ENCODE data around the gene INSIG1.

INSIG1 gene

DNA sequence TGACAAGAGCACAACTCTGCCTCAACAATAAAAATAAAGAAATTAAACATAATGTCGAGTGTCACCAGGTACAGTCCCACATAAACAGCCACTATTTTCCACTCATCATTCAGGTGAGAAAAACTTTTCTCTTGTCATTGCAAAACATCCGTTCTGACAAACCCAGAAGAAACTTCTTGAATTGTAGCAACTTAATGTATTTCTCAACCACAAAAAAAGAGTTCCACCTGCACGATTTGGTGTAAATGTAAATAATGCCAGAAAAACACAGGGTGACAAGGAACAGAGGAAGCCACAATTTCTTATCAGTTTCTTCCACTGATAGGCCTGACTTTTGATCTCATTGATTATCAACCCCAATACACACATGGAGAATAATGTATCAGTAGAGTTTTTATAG is 26.8 kb upstream of the INSIG1 start:
- WGBS (ENCODE audit: extremely low coverage, insufficient coverage, low lambda C conversion rate), result no CpG with 5 or more reads among the region's 3 CpGs

GRCh38 chr7:155274633-155275355 is 22.9 kb upstream of the INSIG1 start:
- no peak for DNase-seq
- Histone ChIP-seq H2AK5ac (ENCODE audit: low read length) (no peak overlapping the region), H2BK15ac (replicated peaks; ENCODE audit: low read depth) (no peak overlapping the region)

More for the DNA sequence above, 26.8 kb upstream of the INSIG1 start:
- Histone ChIP-seq H4K5ac (ENCODE audit: low read length) (no peak overlapping the region), H2BK120ac (ENCODE audit: low read depth, low read length) (no peak overlapping the region), H3K4me2 (ENCODE audit: low read length) (no peak overlapping the region), H3K4me1 (ENCODE audit: control insufficient read depth, low read depth, low read length) (no peaks in the 10 kb centered on the region), H3K4ac (ENCODE audit: low read depth, low read length) (no peak overlapping the region), H2AK5ac (ENCODE audit: low read length) (no peak overlapping the region), H3K56ac (ENCODE audit: low read length) (no peak overlapping the region), H3K9ac (ENCODE audit: low read length) (no peak overlapping the region), H4K8ac (ENCODE audit: low read depth, low read length) (no peak overlapping the region), H2BK5ac (ENCODE audit: low read length) (no peak overlapping the region), H3K36me3 (ENCODE audit: control insufficient read depth, insufficient read depth, low read length) (no peaks in the 10 kb centered on the region), H3K79me1 (ENCODE audit: low read length) (no peaks in the 10 kb centered on the region), H3K4me3 (ENCODE audit: low read length) (no peak overlapping the region), H3K18ac (ENCODE audit: low read length) (no peak overlapping the region), H3K79me2 (ENCODE audit: control insufficient read depth, insufficient read depth, low read length) (no peaks in the 10 kb centered on the region), H2BK15ac (replicated peaks; ENCODE audit: low read depth) (no peak overlapping the region), H3K27ac (ENCODE audit: low read depth, low read length) (no peak overlapping the region), H3K23ac (ENCODE audit: low read length) (no peak overlapping the region), H3K27me3 (ENCODE audit: insufficient read depth, low read length, poor library complexity) (no peaks in the 10 kb centered on the region)
- no peak for DNase-seq

DNA sequence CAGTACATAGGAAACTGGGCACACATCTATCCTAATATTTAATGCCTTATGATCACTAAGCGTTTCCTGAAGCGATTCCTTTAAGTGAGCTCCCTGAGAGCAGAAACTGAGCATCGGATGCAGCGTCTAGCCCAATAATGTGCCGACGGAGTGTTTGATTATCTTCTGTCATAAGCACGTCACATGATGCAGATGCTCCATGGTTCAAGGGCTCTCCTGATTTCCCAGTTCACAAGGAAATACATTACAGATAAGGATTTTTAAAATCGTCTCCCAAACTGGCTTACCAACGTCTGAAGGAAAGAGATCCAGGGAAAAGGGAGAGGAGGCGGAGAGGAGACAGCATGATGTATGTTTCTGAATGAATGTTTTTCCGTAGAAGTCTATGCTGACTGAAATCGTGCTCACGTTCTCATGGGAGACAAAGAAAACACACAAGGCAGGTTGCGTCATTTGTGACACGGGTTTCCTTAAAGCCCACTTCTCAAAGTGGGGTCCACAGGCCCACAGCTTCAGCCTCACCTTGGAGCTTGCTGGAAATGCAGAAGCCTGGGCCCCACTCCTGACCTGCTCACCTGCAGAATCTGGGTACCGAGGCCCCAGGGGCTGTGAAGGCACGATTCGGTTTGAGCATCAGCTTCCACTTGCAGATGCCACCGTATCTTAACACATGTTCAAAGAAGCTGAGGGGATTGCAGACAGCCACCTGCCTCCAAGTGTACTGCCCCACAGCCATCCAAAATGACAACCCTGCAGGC is 21.5 kb upstream of the INSIG1 start:
- H4K5ac ChIP-seq (ENCODE audit: low read length), result no peak overlapping the region
- no peaks in the 10 kb centered on the region for H3K27me3 ChIP-seq (ENCODE audit: insufficient read depth, low read length, poor library complexity)
- no peak overlapping the region for H3K4me2 ChIP-seq (ENCODE audit: low read length)
- H4K8ac ChIP-seq (ENCODE audit: low read depth, low read length), result no peak overlapping the region
- H3K9ac ChIP-seq (ENCODE audit: low read length), result no peak overlapping the region
- H2AK5ac ChIP-seq (ENCODE audit: low read length), result no peak overlapping the region
- H3K79me2 ChIP-seq (ENCODE audit: control insufficient read depth, insufficient read depth, low read length), result no peaks in the 10 kb centered on the region
- no peak overlapping the region for H3K27ac ChIP-seq (ENCODE audit: low read depth, low read length)
- H3K56ac ChIP-seq (ENCODE audit: low read length), result no peak overlapping the region
- H2BK15ac ChIP-seq (replicated peaks; ENCODE audit: low read depth), result no peak overlapping the region
- H3K4me3 ChIP-seq (ENCODE audit: low read length), result no peak overlapping the region
- H3K4ac ChIP-seq (ENCODE audit: low read depth, low read length), result no peak overlapping the region
- no peak overlapping the region for H3K18ac ChIP-seq (ENCODE audit: low read length)
- WGBS (ENCODE audit: extremely low coverage, insufficient coverage, low lambda C conversion rate), result no CpG with 5 or more reads among the region's 19 CpGs
- H2BK120ac ChIP-seq (ENCODE audit: low read depth, low read length), result no peak overlapping the region
- H2BK5ac ChIP-seq (ENCODE audit: low read length), result no peak overlapping the region
- H3K23ac ChIP-seq (ENCODE audit: low read length), result no peak overlapping the region
- DNase-seq, result no peak
- H3K4me1 ChIP-seq (ENCODE audit: control insufficient read depth, low read depth, low read length), result no peaks in the 10 kb centered on the region
- no peaks in the 10 kb centered on the region for H3K79me1 ChIP-seq (ENCODE audit: low read length)
- H3K36me3 ChIP-seq (ENCODE audit: control insufficient read depth, insufficient read depth, low read length), result no peaks in the 10 kb centered on the region

More at GRCh38 chr7:155274633-155275355, 22.9 kb upstream of the INSIG1 start:
- no peak overlapping the region for H4K5ac ChIP-seq (ENCODE audit: low read length)
- no CpG with 5 or more reads among the region's 4 CpGs for WGBS (ENCODE audit: extremely low coverage, insufficient coverage, low lambda C conversion rate)
- no peak overlapping the region for H3K9ac ChIP-seq (ENCODE audit: low read length)
- H2BK120ac ChIP-seq (ENCODE audit: low read depth, low read length), result no peak overlapping the region
- H3K27me3 ChIP-seq (ENCODE audit: insufficient read depth, low read length, poor library complexity), result no peaks in the 10 kb centered on the region
- H3K36me3 ChIP-seq (ENCODE audit: control insufficient read depth, insufficient read depth, low read length), result no peaks in the 10 kb centered on the region
- H3K4me1 ChIP-seq (ENCODE audit: control insufficient read depth, low read depth, low read length), result no peaks in the 10 kb centered on the region
- H3K79me1 ChIP-seq (ENCODE audit: low read length), result no peaks in the 10 kb centered on the region
- H2BK5ac ChIP-seq (ENCODE audit: low read length), result no peak overlapping the region
- H3K4ac ChIP-seq (ENCODE audit: low read depth, low read length), result no peak overlapping the region
- H3K4me3 ChIP-seq (ENCODE audit: low read length), result no peak overlapping the region
- H3K4me2 ChIP-seq (ENCODE audit: low read length), result no peak overlapping the region
- no peak overlapping the region for H3K56ac ChIP-seq (ENCODE audit: low read length)
- no peak overlapping the region for H3K23ac ChIP-seq (ENCODE audit: low read length)
- H3K18ac ChIP-seq (ENCODE audit: low read length), result no peak overlapping the region
- no peak overlapping the region for H4K8ac ChIP-seq (ENCODE audit: low read depth, low read length)
- H3K79me2 ChIP-seq (ENCODE audit: control insufficient read depth, insufficient read depth, low read length), result no peaks in the 10 kb centered on the region
- H3K27ac ChIP-seq (ENCODE audit: low read depth, low read length), result no peak overlapping the region

GRCh38 chr7:155276800-155277375 is 20.8 kb upstream of the INSIG1 start:
- no peak overlapping the region for H2BK120ac ChIP-seq (ENCODE audit: low read depth, low read length)
- no peak overlapping the region for H3K27ac ChIP-seq (ENCODE audit: low read depth, low read length)
- no peak overlapping the region for H3K9ac ChIP-seq (ENCODE audit: low read length)
- no peaks in the 10 kb centered on the region for H3K27me3 ChIP-seq (ENCODE audit: insufficient read depth, low read length, poor library complexity)
- no peak overlapping the region for H2AK5ac ChIP-seq (ENCODE audit: low read length)
- H2BK15ac ChIP-seq (replicated peaks; ENCODE audit: low read depth), result no peak overlapping the region
- no peak overlapping the region for H3K23ac ChIP-seq (ENCODE audit: low read length)
- no peak overlapping the region for H3K56ac ChIP-seq (ENCODE audit: low read length)
- H4K8ac ChIP-seq (ENCODE audit: low read depth, low read length), result no peak overlapping the region
- no peaks in the 10 kb centered on the region for H3K4me1 ChIP-seq (ENCODE audit: control insufficient read depth, low read depth, low read length)
- no peak overlapping the region for H2BK5ac ChIP-seq (ENCODE audit: low read length)
- no peak overlapping the region for H4K5ac ChIP-seq (ENCODE audit: low read length)
- H3K4me3 ChIP-seq (ENCODE audit: low read length), result no peak overlapping the region
- no peak for DNase-seq
- H3K18ac ChIP-seq (ENCODE audit: low read length), result no peak overlapping the region
- no CpG with 5 or more reads among the region's 12 CpGs for WGBS (ENCODE audit: extremely low coverage, insufficient coverage, low lambda C conversion rate)
- H3K79me1 ChIP-seq (ENCODE audit: low read length), result no peaks in the 10 kb centered on the region
- H3K4ac ChIP-seq (ENCODE audit: low read depth, low read length), result no peak overlapping the region
- no peaks in the 10 kb centered on the region for H3K36me3 ChIP-seq (ENCODE audit: control insufficient read depth, insufficient read depth, low read length)
- no peak overlapping the region for H3K4me2 ChIP-seq (ENCODE audit: low read length)
- H3K79me2 ChIP-seq (ENCODE audit: control insufficient read depth, insufficient read depth, low read length), result no peaks in the 10 kb centered on the region

GRCh38 chr7:155277385-155277994 is 20.2 kb upstream of the INSIG1 start:
- Histone ChIP-seq H3K4me2 (ENCODE audit: low read length) (no peak overlapping the region), H3K4ac (ENCODE audit: low read depth, low read length) (no peak overlapping the region), H4K8ac (ENCODE audit: low read depth, low read length) (no peak overlapping the region), H3K27me3 (ENCODE audit: insufficient read depth, low read length, poor library complexity) (no peaks in the 10 kb centered on the region), H2AK5ac (ENCODE audit: low read length) (no peak overlapping the region), H3K56ac (ENCODE audit: low read length) (no peak overlapping the region), H3K36me3 (ENCODE audit: control insufficient read depth, insufficient read depth, low read length) (no peaks in the 10 kb centered on the region), H3K79me2 (ENCODE audit: control insufficient read depth, insufficient read depth, low read length) (no peaks in the 10 kb centered on the region), H4K5ac (ENCODE audit: low read length) (no peak overlapping the region), H3K23ac (ENCODE audit: low read length) (no peak overlapping the region), H2BK15ac (replicated peaks; ENCODE audit: low read depth) (no peak overlapping the region), H3K4me1 (ENCODE audit: control insufficient read depth, low read depth, low read length) (no peaks in the 10 kb centered on the region), H2BK120ac (ENCODE audit: low read depth, low read length) (no peak overlapping the region), H3K9ac (ENCODE audit: low read length) (no peak overlapping the region), H2BK5ac (ENCODE audit: low read length) (no peak overlapping the region), H3K4me3 (ENCODE audit: low read length) (no peak overlapping the region), H3K79me1 (ENCODE audit: low read length) (no peaks in the 10 kb centered on the region), H3K27ac (ENCODE audit: low read depth, low read length) (no peak overlapping the region), H3K18ac (ENCODE audit: low read length) (no peak overlapping the region)
- no CpG with 5 or more reads among the region's 10 CpGs for WGBS (ENCODE audit: extremely low coverage, insufficient coverage, low lambda C conversion rate)
- no peak for DNase-seq

Measured in mesendoderm (in vitro differentiated cells).